SK-N-MC (cell line): ENCODE data around the gene TTR.

ENCODE experiments used
- EZH2 ChIP-seq: fragments of 200-600 bp; sonication (generic); IDR thresholded peaks from one replicate; pipeline ENCODE4 v1.6.1; 2017; ENCODE audit warnings: antibody characterized with exemption
- POLR2AphosphoS5 ChIP-seq: IDR thresholded peaks from 2 replicates; pipeline ENCODE4 v1.6.1; 2012; ENCODE audit warnings: mild to moderate bottlenecking, low read depth, low read length, borderline replicate concordance

GRCh38 chr18:31611511-31611910 lies 19.8 kb downstream of the TTR start:
- TF ChIP-seq POLR2AphosphoS5 (no peak), EZH2 (no peak)
